Muscle layer of duodenum (tissue), 2 donors: ENCODE measurements around the gene ZNF236.

Experiments used
- H3K27ac ChIP-seq: one replicate; pipeline ENCODE4 v1.7.0; 2013; ENCODE audit warnings: mild to moderate bottlenecking, low read length
- H3K27me3 ChIP-seq: one replicate; pipeline ENCODE4 v1.7.0; 2013; ENCODE audit warnings: low read depth, mild to moderate bottlenecking, control low read depth, low read length
- H3K36me3 ChIP-seq, 2 donors: one replicate each; pipeline ENCODE4 v1.7.0; 2013; ENCODE audit warnings: low read length in 2 of 2, control low read depth in 1 of 2, mild to moderate bottlenecking in 1 of 2; ENCODE audit not compliant: insufficient read depth in 2 of 2, control insufficient read depth in 1 of 2
- H3K4me1 ChIP-seq, 2 donors: one replicate each; pipeline ENCODE4 v1.7.0; 2013; ENCODE audit warnings: low read length in 2 of 2, mild to moderate bottlenecking in 2 of 2, control low read depth in 1 of 2, moderate library complexity in 1 of 2; ENCODE audit not compliant: insufficient read depth in 2 of 2, control insufficient read depth in 1 of 2
- H3K4me3 ChIP-seq, 2 donors: one replicate each; pipeline ENCODE4 v1.7.0; 2013; ENCODE audit warnings: low read length in 2 of 2, low read depth in 1 of 2, mild to moderate bottlenecking in 1 of 2
- H3K9me3 ChIP-seq, 2 donors: one replicate each; pipeline ENCODE4 v1.7.0; 2013; ENCODE audit warnings: low read length in 2 of 2, control low read depth in 1 of 2, mild to moderate bottlenecking in 1 of 2; ENCODE audit not compliant: control insufficient read depth in 1 of 2
- donor health status: healthy.

The ZNF236 gene

GRCh38 chr18:76873311-76873710 is 51.0 kb downstream of the ZNF236 start:
- Histone ChIP-seq H3K4me3 (no peak overlapping the region), H3K4me1 (no peaks in the 10 kb centered on the region), H3K27me3 (no peaks in the 10 kb centered on the region), H3K9me3 (no peaks in the 10 kb centered on the region), H3K27ac (no peak overlapping the region), H3K36me3 (peaks cover 18 to 26% of the 10 kb centered on the region in 2 donors)

DNA sequence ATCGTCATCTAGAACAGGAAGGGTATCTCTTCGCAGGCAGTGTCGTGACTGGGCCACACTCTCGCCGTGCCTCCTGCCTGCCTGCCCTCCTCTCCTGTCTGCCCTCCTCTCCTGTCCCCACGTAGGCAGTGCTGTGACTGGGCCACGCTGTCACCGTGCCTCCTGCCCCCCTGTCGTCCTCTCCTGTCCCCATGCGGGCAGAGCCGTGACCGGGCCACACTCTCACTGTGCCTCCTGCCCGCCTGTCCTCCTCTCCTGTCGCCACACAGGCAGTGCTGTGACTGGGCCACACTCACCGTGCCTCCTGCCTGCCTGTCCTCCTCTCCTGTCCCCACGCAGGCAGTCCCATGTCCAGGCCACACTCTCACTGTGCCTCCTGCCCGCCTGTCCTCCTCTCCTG is 51.4 kb downstream of the ZNF236 start:
- Histone ChIP-seq H3K9me3 (no peaks in the 10 kb centered on the region), H3K4me3 (no peak overlapping the region), H3K27me3 (no peaks in the 10 kb centered on the region), H3K36me3 (peaks cover 18 to 22% of the 10 kb centered on the region in 2 donors), H3K4me1 (no peaks in the 10 kb centered on the region), H3K27ac (no peak overlapping the region)

DNA sequence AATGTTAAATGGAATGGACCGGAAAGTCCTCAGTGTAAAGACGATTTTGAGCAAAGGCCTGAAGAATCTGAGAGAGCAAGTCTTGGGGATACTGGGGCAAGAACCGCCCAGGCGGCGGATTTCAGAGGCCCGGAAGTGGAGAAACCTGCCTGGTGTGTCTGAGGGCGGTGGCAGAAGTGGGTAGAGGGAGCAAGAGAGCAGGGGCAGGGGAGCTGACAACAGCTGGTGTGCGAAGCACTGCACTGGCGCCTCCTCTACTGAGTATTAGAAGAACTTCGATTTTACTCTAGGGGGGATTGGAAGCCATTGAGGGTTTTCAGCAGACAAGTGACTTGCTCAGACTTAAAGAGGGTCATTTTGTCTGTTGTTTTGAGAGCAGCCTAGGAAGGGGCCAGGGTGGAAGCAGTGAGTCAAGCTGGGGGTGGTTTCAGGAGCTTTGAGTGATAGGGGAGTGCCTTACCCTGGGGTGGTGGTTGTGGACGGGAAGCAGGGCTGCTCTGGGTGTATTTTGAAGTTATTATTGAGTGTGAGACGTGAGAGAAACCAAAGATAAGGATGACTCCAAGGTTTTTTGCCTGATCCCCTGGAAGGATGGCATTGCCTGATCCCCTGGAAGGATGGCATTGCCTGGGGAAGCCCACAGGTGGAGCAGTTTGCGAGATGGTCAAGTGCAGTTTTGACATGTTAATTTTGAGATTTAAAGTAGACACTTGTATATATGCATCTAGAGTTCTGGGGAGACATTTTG is 52.5 kb downstream of the ZNF236 start:
- H3K9me3 ChIP-seq = no peaks in the 10 kb centered on the region
- H3K27me3 ChIP-seq = no peaks in the 10 kb centered on the region
- peaks cover 22 to 24% of the 10 kb centered on the region in 2 donors for H3K36me3 ChIP-seq
- H3K27ac ChIP-seq = no peak overlapping the region
- H3K4me3 ChIP-seq = no peak overlapping the region
- no peaks in the 10 kb centered on the region for H3K4me1 ChIP-seq

- Histone ChIP-seq H3K4me1 (no peaks in the 10 kb centered on the region), H3K9me3 (no peaks in the 10 kb centered on the region), H3K27me3 (no peaks in the 10 kb centered on the region), H3K36me3 (peaks cover 24 to 29% of the 10 kb centered on the region in 2 donors), H3K27ac (no peak overlapping the region), H3K4me3 (no peak overlapping the region)
Observed at GRCh38 chr18:76875390-76876325, 53.3 kb downstream of the ZNF236 start.

- Histone ChIP-seq H3K27me3 (no peaks in the 10 kb centered on the region), H3K36me3 (peaks cover 36 to 38% of the 10 kb centered on the region in 2 donors), H3K4me3 (no peak overlapping the region), H3K4me1 (peaks cover 0 to 19% of the 10 kb centered on the region in 2 donors), H3K27ac (no peak overlapping the region), H3K9me3 (no peaks in the 10 kb centered on the region)
Observed at GRCh38 chr18:76878426-76878825, 56.1 kb downstream of the ZNF236 start.

DNA sequence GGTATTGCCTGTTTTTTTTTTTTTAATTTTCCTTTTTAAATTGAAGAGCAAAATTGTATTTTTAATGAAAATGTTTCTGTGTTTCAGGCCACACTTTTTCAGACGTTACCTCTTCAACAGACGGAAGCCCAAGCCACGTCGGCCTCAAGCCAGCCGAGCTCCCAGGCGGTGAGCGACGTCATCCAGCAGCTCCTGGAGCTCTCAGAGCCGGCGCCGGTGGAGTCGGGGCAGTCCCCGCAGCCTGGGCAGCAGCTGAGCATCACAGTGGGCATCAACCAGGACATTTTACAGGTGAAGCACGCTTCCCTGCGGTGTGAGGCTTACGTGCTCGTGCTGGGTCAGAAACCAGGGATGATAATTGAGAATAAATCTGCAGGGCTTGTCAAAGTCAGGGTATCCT is 57.7 kb downstream of the ZNF236 start:
- Histone ChIP-seq H3K9me3 (no peaks in the 10 kb centered on the region), H3K4me3 (no peak overlapping the region), H3K27me3 (no peaks in the 10 kb centered on the region), H3K36me3 (peaks cover 28 to 38% of the 10 kb centered on the region in 2 donors), H3K4me1 (peaks cover 0 to 19% of the 10 kb centered on the region in 2 donors), H3K27ac (no peak overlapping the region)

DNA sequence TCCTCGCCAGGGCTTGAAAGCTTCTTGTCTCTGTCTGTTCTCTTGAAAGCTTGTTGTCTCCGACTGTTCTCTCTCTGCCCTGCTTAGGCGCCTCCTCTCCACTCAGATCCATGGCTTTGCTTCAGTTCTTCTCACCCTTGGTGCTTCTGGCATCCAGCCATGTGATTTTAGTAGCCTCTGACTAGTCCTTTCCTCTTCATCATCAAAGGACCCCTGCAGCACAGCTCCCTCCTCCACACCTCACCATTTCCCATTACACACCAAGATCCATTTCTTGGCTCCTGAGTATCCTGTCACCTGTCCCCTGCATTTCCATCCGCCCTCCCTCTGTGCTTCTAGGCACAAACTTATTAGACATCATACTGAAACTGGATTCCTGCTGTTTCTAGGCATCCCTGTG is 59.4 kb downstream of the ZNF236 start:
- Histone ChIP-seq H3K9me3 (no peaks in the 10 kb centered on the region), H3K27me3 (no peaks in the 10 kb centered on the region), H3K36me3 (peaks cover 30 to 47% of the 10 kb centered on the region in 2 donors), H3K27ac (no peak overlapping the region), H3K4me1 (peaks cover 0 to 19% of the 10 kb centered on the region in 2 donors), H3K4me3 (no peak overlapping the region)

DNA sequence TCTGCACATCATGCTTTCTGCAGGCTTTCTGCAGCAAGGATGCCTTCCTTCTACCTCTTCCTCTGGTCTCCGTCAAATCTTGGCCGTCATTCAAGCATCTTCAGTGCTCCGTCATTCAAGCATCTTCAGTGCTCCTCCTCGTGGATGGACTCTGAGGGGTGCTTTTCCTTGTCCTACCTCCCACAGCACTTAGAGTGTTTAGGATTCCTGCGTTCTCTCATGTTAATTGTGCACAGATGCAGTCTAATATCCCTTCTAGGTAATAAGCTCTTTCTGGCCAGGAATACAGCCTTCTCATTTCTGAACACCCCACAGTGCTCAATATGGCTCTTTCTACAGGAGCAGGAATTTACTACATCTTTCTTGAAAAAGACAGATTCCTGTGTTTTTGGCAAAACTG is 59.8 kb downstream of the ZNF236 start:
- Histone ChIP-seq H3K36me3 (peaks cover 31 to 48% of the 10 kb centered on the region in 2 donors), H3K4me3 (no peak overlapping the region), H3K9me3 (no peaks in the 10 kb centered on the region), H3K4me1 (peaks cover 0 to 19% of the 10 kb centered on the region in 2 donors), H3K27me3 (no peaks in the 10 kb centered on the region), H3K27ac (no peak overlapping the region)

GRCh38 chr18:76885001-76885400 is 62.6 kb downstream of the ZNF236 start:
- no peaks in the 10 kb centered on the region for H3K9me3 ChIP-seq
- H3K27ac ChIP-seq = no peak overlapping the region
- no peak overlapping the region for H3K4me3 ChIP-seq
- peaks cover 0 to 19% of the 10 kb centered on the region in 2 donors for H3K4me1 ChIP-seq
- no peaks in the 10 kb centered on the region for H3K27me3 ChIP-seq
- peaks cover 37 to 54% of the 10 kb centered on the region in 2 donors for H3K36me3 ChIP-seq

- no peaks in the 10 kb centered on the region for H3K9me3 ChIP-seq
- H3K4me3 ChIP-seq = no peak overlapping the region
- H3K4me1 ChIP-seq = peaks cover 0 to 19% of the 10 kb centered on the region in 2 donors
- H3K36me3 ChIP-seq = peaks cover 31 to 42% of the 10 kb centered on the region in 2 donors
- no peaks in the 10 kb centered on the region for H3K27me3 ChIP-seq
- no peak overlapping the region for H3K27ac ChIP-seq
Observed at GRCh38 chr18:76886112-76886511, 63.8 kb downstream of the ZNF236 start.

GRCh38 chr18:76889091-76889699 is 66.8 kb downstream of the ZNF236 start:
- Histone ChIP-seq H3K27ac (no peak overlapping the region), H3K4me3 (no peak overlapping the region), H3K4me1 (no peaks in the 10 kb centered on the region), H3K27me3 (no peaks in the 10 kb centered on the region), H3K36me3 (peaks cover 21 to 24% of the 10 kb centered on the region in 2 donors), H3K9me3 (no peaks in the 10 kb centered on the region)
